HL-60 (cell line): Measurements from ENCODE around the gene R3HDM1.

Experiments used
- DNase-seq, 2 experiments: peaks; one replicate each; pipeline ENCODE4 v3.0.0-alpha.2; 2010 to 2020; ENCODE audit warnings: low read depth in 1 of 2, low spot score in 1 of 2
- H3K27ac ChIP-seq: fragments of 250-450 bp; sonication (Bioruptor Pico); replicated peaks from 2 replicates; pipeline ENCODE4 v1.5.1; 2020; ENCODE audit warnings: mild to moderate bottlenecking, moderate library complexity
- H3K27me3 ChIP-seq: fragments of 250-450 bp; sonication (Bioruptor Pico); 2 replicates; pipeline ENCODE4 v1.5.1; 2021; ENCODE audit warnings: mild to moderate bottlenecking, moderate library complexity; ENCODE audit not compliant: insufficient read depth, poor library complexity, severe bottlenecking
- H3K4me3 ChIP-seq: replicated peaks from 2 replicates; pipeline ENCODE4 v1.5.1; 2011; ENCODE audit warnings: mild to moderate bottlenecking, control low read depth, low read length; ENCODE audit not compliant: insufficient read depth
- GABPA ChIP-seq: IDR thresholded peaks from 2 replicates; pipeline ENCODE4 v1.6.1; 2012; ENCODE audit warnings: low read depth
- POLR2AphosphoS5 ChIP-seq: IDR thresholded peaks from 2 replicates; pipeline ENCODE4 v1.6.1; 2012; ENCODE audit warnings: low read depth
- SPI1 ChIP-seq: IDR thresholded peaks from 2 replicates; pipeline ENCODE4 v1.6.1; 2012; ENCODE audit warnings: low read depth, mild to moderate bottlenecking, borderline replicate concordance
- TF ChIP-seq, protein P1 (sequence below): IDR thresholded peaks from 2 replicates; pipeline ENCODE4 v1.6.1; 2012; ENCODE audit warnings: low read depth; ENCODE audit not compliant: insufficient replicate concordance
- TF ChIP-seq, protein P2 (sequence below): IDR thresholded peaks from one replicate; pipeline ENCODE4 v1.5.1; 2011; ENCODE audit warnings: low read length, control low read depth, inconsistent platforms; ENCODE audit not compliant: insufficient read depth

Gene R3HDM1

DNA sequence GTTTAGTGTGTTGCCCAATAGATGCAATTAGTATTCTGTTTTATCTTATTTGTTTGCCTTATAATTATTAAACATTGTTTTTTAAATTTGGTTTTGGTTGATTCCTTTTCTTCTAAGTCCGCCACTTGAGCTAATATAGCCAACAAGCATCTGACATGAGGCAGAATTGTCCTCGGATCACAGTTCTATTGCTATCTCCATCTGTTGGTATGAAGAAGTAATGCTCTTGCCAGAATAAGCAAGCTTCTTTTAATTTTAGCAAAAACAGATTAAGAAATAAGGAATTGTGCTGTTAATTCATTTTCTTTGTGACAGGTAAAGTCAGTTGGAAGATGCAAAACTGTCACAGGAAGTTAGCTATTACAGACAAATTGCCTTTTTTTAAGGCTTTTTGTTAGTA is 54.3 kb downstream of the R3HDM1 start:
- H3K4me3 ChIP-seq, result no peak overlapping the region
- H3K27ac ChIP-seq, result no peak overlapping the region
- no peaks in the 10 kb centered on the region for H3K27me3 ChIP-seq
- DNase-seq, result no peak
- TF ChIP-seq, protein P1, sequence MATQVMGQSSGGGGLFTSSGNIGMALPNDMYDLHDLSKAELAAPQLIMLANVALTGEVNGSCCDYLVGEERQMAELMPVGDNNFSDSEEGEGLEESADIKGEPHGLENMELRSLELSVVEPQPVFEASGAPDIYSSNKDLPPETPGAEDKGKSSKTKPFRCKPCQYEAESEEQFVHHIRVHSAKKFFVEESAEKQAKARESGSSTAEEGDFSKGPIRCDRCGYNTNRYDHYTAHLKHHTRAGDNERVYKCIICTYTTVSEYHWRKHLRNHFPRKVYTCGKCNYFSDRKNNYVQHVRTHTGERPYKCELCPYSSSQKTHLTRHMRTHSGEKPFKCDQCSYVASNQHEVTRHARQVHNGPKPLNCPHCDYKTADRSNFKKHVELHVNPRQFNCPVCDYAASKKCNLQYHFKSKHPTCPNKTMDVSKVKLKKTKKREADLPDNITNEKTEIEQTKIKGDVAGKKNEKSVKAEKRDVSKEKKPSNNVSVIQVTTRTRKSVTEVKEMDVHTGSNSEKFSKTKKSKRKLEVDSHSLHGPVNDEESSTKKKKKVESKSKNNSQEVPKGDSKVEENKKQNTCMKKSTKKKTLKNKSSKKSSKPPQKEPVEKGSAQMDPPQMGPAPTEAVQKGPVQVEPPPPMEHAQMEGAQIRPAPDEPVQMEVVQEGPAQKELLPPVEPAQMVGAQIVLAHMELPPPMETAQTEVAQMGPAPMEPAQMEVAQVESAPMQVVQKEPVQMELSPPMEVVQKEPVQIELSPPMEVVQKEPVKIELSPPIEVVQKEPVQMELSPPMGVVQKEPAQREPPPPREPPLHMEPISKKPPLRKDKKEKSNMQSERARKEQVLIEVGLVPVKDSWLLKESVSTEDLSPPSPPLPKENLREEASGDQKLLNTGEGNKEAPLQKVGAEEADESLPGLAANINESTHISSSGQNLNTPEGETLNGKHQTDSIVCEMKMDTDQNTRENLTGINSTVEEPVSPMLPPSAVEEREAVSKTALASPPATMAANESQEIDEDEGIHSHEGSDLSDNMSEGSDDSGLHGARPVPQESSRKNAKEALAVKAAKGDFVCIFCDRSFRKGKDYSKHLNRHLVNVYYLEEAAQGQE, result no peak
- no peak for TF ChIP-seq POLR2AphosphoS5
- no peak for TF ChIP-seq GABPA
- TF ChIP-seq SPI1, result no peak
- TF ChIP-seq, protein P2, sequence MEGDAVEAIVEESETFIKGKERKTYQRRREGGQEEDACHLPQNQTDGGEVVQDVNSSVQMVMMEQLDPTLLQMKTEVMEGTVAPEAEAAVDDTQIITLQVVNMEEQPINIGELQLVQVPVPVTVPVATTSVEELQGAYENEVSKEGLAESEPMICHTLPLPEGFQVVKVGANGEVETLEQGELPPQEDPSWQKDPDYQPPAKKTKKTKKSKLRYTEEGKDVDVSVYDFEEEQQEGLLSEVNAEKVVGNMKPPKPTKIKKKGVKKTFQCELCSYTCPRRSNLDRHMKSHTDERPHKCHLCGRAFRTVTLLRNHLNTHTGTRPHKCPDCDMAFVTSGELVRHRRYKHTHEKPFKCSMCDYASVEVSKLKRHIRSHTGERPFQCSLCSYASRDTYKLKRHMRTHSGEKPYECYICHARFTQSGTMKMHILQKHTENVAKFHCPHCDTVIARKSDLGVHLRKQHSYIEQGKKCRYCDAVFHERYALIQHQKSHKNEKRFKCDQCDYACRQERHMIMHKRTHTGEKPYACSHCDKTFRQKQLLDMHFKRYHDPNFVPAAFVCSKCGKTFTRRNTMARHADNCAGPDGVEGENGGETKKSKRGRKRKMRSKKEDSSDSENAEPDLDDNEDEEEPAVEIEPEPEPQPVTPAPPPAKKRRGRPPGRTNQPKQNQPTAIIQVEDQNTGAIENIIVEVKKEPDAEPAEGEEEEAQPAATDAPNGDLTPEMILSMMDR, result no peak

DNA sequence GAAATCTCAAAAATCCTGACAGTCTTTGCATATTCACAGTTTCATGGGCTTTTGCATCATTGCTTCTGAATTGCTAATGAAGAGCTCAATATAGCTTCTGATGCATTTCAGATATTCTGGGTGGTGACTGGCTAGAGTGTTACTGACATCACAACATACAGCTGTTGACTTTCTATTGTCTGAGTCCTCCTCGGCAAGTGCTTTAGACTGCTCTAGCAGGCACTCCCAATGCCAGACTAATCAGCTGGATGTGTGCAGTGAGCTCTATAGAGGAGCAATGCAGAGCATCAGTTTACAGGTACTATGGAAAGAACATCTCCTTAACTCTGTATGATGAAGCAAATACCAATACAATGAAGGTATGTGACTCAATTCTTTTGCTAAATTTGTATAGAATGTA is 54.9 kb downstream of the R3HDM1 start:
- H3K27ac ChIP-seq, result no peak overlapping the region
- DNase-seq, result no peak
- TF ChIP-seq POLR2AphosphoS5 (no peak), SPI1 (no peak), GABPA (no peak)
- TF ChIP-seq, protein P1, result no peak
- TF ChIP-seq, protein P2, result no peak
- no peaks in the 10 kb centered on the region for H3K27me3 ChIP-seq
- H3K4me3 ChIP-seq, result no peak overlapping the region

DNA sequence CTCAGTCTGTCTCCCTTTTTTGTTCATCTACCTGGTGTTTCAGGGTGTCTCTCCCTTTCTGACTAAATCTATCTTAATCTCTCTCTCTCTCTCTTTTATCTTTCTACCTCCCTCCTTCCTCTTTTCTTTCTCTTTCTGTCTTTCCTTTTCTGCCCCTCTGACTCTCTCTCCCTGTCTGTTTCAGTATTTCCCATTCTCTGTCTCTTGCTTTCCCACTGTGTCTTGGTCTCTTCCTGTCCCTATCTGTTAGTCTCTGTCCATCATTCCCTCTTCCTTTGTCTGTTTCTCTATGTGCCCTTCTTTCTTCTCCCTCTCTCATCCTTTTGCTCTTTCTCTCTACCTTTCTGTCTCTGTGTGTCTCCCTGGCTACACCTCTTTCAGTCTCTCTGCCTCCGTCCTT is 56.7 kb downstream of the R3HDM1 start:
- no peak for DNase-seq
- H3K27ac ChIP-seq, result no peak overlapping the region
- TF ChIP-seq, protein P2, result no peak
- TF ChIP-seq SPI1, result no peak
- TF ChIP-seq, protein P1, result no peak
- no peak for TF ChIP-seq GABPA
- TF ChIP-seq POLR2AphosphoS5, result no peak
- H3K27me3 ChIP-seq, result no peaks in the 10 kb centered on the region
- H3K4me3 ChIP-seq, result no peak overlapping the region
